ENCODE measurements around the gene CC2D1B.

DNA sequence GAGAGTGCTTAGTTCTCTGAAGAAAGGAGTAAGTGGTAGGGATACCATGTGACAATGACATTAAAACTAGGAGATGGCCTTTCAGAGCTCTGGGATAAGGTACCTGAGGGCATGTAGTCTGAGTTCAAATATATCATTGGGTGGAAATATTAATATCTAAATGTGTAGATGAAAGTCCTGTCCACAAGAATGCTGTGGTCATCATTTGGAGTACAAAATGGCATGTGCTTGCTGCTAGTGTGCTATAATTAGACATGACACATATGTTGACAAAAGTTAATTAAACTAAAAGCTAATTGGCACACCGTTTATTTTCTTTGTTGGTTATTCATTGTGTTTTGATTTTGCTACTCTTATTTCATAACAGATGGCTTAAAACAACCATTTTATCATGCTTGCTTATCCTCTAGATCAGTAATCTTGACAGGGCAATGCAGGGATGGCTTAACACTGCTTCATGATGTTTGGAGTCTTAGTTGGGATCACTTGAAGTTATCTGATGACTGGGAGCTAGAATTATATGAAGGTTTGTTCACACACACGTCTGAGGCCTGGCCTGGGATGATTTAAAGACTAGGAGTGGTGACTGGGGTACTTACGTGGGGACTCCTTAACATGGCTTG, 31.0 kb downstream of the CC2D1B start:
- TF ChIP-seq, protein P1, sequence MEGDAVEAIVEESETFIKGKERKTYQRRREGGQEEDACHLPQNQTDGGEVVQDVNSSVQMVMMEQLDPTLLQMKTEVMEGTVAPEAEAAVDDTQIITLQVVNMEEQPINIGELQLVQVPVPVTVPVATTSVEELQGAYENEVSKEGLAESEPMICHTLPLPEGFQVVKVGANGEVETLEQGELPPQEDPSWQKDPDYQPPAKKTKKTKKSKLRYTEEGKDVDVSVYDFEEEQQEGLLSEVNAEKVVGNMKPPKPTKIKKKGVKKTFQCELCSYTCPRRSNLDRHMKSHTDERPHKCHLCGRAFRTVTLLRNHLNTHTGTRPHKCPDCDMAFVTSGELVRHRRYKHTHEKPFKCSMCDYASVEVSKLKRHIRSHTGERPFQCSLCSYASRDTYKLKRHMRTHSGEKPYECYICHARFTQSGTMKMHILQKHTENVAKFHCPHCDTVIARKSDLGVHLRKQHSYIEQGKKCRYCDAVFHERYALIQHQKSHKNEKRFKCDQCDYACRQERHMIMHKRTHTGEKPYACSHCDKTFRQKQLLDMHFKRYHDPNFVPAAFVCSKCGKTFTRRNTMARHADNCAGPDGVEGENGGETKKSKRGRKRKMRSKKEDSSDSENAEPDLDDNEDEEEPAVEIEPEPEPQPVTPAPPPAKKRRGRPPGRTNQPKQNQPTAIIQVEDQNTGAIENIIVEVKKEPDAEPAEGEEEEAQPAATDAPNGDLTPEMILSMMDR (IDR thresholded peaks at IDR 0.05; ENCODE audit: low read depth, low read length), result no peak
- no peak for TF ChIP-seq POLR2A (IDR thresholded peaks at IDR 0.05; ENCODE audit: extremely low read depth, insufficient read length)

Data from NB4 (cell line).